HCT116 (cell line): Measurements from ENCODE around the gene CEP20. TPM values are rescaled to one million over a fixed set of nuclear protein-coding genes. Genes with fewer than 3 reads are reported as not detected.

Experiments
- ATAC-seq: fragments of 200-7000 bp; cut with Tn5 transposase; 2 replicates; pipeline ENCODE4 v1.9.1; 2020; ENCODE audit warnings: mild to moderate bottlenecking, moderate library complexity
- BruUV-seq: library from RNA; stranded (reverse); fragments of 400-500 nt; replicated peaks from 2 replicates; lab custom pipeline; 2021; lab: Mats Ljungman, UMichigan
- CTCF ChIA-PET: fragments of 300-600 bp; sonication (Branson Sonifier 250); formaldehyde crosslinking; loops from one replicate; lab custom pipeline; 2021; ENCODE audit warnings: antibody characterized with exemption; lab: Charles Lee
- POLR2A ChIA-PET: fragments of 300-600, 350-600 bp; sonication (Branson Sonifier 250); formaldehyde crosslinking; loops from one replicate; lab custom pipeline; 2021; ENCODE audit warnings: antibody characterized with exemption; lab: Charles Lee
- RAD21 ChIA-PET, 2 experiments: fragments of 300-600 bp; sonication (Branson Sonifier 250); formaldehyde crosslinking; loops; one replicate each; lab custom pipeline; 2023; ENCODE audit warnings: low total read pairs in 2 of 2; ENCODE audit not compliant: uncharacterized antibody in 2 of 2, unreplicated experiment in 2 of 2, low non-redundant PET in 1 of 2; lab: Charles Lee
- DNase-seq: peaks from one replicate; pipeline ENCODE4 v3.0.0-alpha.2; 2010; ENCODE audit warnings: low read depth, low spot score
- H2AFZ ChIP-seq: fragments of 200-600 bp; shearing (Covaris generic), sonication (generic); 2 replicates; pipeline ENCODE4 v1.6.1; 2017; ENCODE audit warnings: low read depth, mixed run types, mixed read lengths, antibody characterized with exemption, low read length; ENCODE audit not compliant: poor library complexity, severe bottlenecking
- H3K27ac ChIP-seq: 2 replicates; pipeline ENCODE4 v1.5.1; 2012; ENCODE audit warnings: low read depth, low read length
- H3K27me3 ChIP-seq: fragments of 200-600 bp; sonication (generic); 2 replicates; pipeline ENCODE4 v1.6.1; 2016; ENCODE audit warnings: mixed run types, low read length, mixed read lengths; ENCODE audit not compliant: insufficient read depth
- H3K36me3 ChIP-seq, 2 experiments: fragments of 200-500 bp in 1 of 2; fragments of 200-600 bp in 1 of 2; sonication (Bioruptor generic) in 1 of 2; sonication (generic) in 1 of 2; 2 replicates each; pipeline versions ENCODE4 v1.5.1 to v1.6.1; 2014 to 2016; ENCODE audit warnings: low read length in 2 of 2, inconsistent platforms in 1 of 2, mixed read lengths in 1 of 2, mixed run types in 1 of 2; ENCODE audit not compliant: insufficient read depth in 2 of 2, control insufficient read depth in 1 of 2
- H3K4me1 ChIP-seq, 2 experiments: fragments of 200-600 bp in 1 of 2; sonication (generic) in 1 of 2; 2 replicates each; pipeline versions ENCODE4 v1.5.1 to v1.6.1; 2012 to 2017; ENCODE audit warnings: low read length in 2 of 2, inconsistent platforms in 1 of 2, mild to moderate bottlenecking in 1 of 2, mixed read lengths in 1 of 2, mixed run types in 1 of 2, moderate library complexity in 1 of 2; ENCODE audit not compliant: insufficient read depth in 2 of 2, control insufficient read depth in 1 of 2
- H3K4me2 ChIP-seq: fragments of 200-600 bp; sonication (generic); 2 replicates; pipeline ENCODE4 v1.6.1; 2017; ENCODE audit warnings: mixed run types, low read length, mixed read lengths
- H3K4me3 ChIP-seq, 2 experiments: fragments of 200-600 bp in 1 of 2; sonication (generic) in 1 of 2; replicated peaks in 1 of 2; 2 replicates each; pipeline ENCODE4 v1.5.1; 2011 to 2016; ENCODE audit warnings: low read length in 2 of 2, control low read depth in 1 of 2, low read depth in 1 of 2, mild to moderate bottlenecking in 1 of 2, mixed read lengths in 1 of 2, mixed run types in 1 of 2
- H3K79me2 ChIP-seq: fragments of 200-600 bp; sonication (generic); 2 replicates; pipeline ENCODE4 v1.6.1; 2017; ENCODE audit warnings: mild to moderate bottlenecking, mixed run types, low read length, moderate library complexity, mixed read lengths; ENCODE audit not compliant: insufficient read depth
- H3K9ac ChIP-seq: fragments of 200-600 bp; sonication (generic); 2 replicates; pipeline ENCODE4 v1.6.1; 2016; ENCODE audit warnings: low read length, mixed read lengths
- H3K9me2 ChIP-seq: fragments of 200-600 bp; sonication (generic), shearing (Covaris generic); 2 replicates; pipeline ENCODE4 v1.6.1; 2017; ENCODE audit warnings: mixed run types, mild to moderate bottlenecking, moderate library complexity; ENCODE audit not compliant: insufficient read depth
- H3K9me3 ChIP-seq, 2 experiments: fragments of 200-500 bp in 1 of 2; fragments of 200-600 bp in 1 of 2; sonication (Bioruptor generic) in 1 of 2; sonication (generic) in 1 of 2; 2 replicates each; pipeline ENCODE4 v1.6.1; 2014 to 2017; ENCODE audit warnings: low read length in 2 of 2, mixed read lengths in 2 of 2, inconsistent platforms in 1 of 2, low read depth in 1 of 2, mild to moderate bottlenecking in 1 of 2, mixed run types in 1 of 2, moderate library complexity in 1 of 2; ENCODE audit not compliant: control insufficient read depth in 1 of 2, insufficient read depth in 1 of 2
- H4K20me1 ChIP-seq: fragments of 200-600 bp; sonication (generic), shearing (Covaris generic); 2 replicates; pipeline ENCODE4 v1.6.1; 2017; ENCODE audit warnings: mixed run types, mild to moderate bottlenecking, moderate library complexity; ENCODE audit not compliant: insufficient read depth
- CEBPB ChIP-seq: IDR thresholded peaks from 2 replicates; pipeline ENCODE4 v1.6.1; 2012; ENCODE audit warnings: low read depth
- ELF1 ChIP-seq: IDR thresholded peaks from 2 replicates; pipeline ENCODE4 v1.6.1; 2012; ENCODE audit warnings: low read depth, borderline replicate concordance
- FOSL1 ChIP-seq: IDR thresholded peaks from 2 replicates; pipeline ENCODE4 v1.6.1; 2012; ENCODE audit warnings: low read depth
- JUND ChIP-seq: IDR thresholded peaks from 2 replicates; pipeline ENCODE4 v1.6.1; 2012
- POLR2A ChIP-seq: IDR thresholded peaks from 2 replicates; pipeline ENCODE4 v1.7.0; 2011; ENCODE audit warnings: borderline replicate concordance; ENCODE audit not compliant: insufficient read depth, insufficient read length; ENCODE audit errors: extremely low read depth
- SIN3A ChIP-seq: IDR thresholded peaks from 2 replicates; pipeline ENCODE4 v1.6.1; 2012; ENCODE audit warnings: low read depth
- SP1 ChIP-seq: IDR thresholded peaks from 2 replicates; pipeline ENCODE4 v1.6.1; 2012; ENCODE audit warnings: low read depth
- TCF7L2 ChIP-seq: IDR thresholded peaks from 2 replicates; pipeline ENCODE4 v1.7.0; 2011; ENCODE audit warnings: borderline replicate concordance, inconsistent platforms; ENCODE audit not compliant: insufficient read depth, insufficient read length; ENCODE audit errors: extremely low read depth
- YY1 ChIP-seq: IDR thresholded peaks from 2 replicates; pipeline ENCODE4 v1.6.1; 2011; ENCODE audit warnings: low read length, low read depth, moderate library complexity, mild to moderate bottlenecking; ENCODE audit not compliant: insufficient replicate concordance; ENCODE audit errors: extremely low read depth
- ZFX ChIP-seq: fragments of 450-650 bp; IDR thresholded peaks from 2 replicates; pipeline ENCODE4 v1.6.1; 2017
- intact Hi-C: fragments of 100-400 bp; cut with micrococcal nuclease; formaldehyde crosslinking; loops from 2 replicates; pipeline ENCODE4 v1.10.0; 2022
- total RNA-seq: library from RNA; stranded (reverse); gene quantifications from one replicate; pipeline ENCODE4 v1.2.1, GENCODE V29; 2021; ENCODE audit not compliant: unreplicated experiment
- TF ChIP-seq, protein P1 (sequence below), 3 experiments: fragments of 200-600 bp in 1 of 3; sonication (generic) in 1 of 3; IDR thresholded peaks in 2 of 3; conservative IDR thresholded peaks in 1 of 3; 2 replicates each; pipeline ENCODE4 v1.5.1; 2012 to 2017; ENCODE audit warnings: low read depth in 2 of 3, low read length in 2 of 3, antibody characterized with exemption in 1 of 3, borderline replicate concordance in 1 of 3, control low read depth in 1 of 3, mild to moderate bottlenecking in 1 of 3, mixed read lengths in 1 of 3, mixed run types in 1 of 3, moderate library complexity in 1 of 3; ENCODE audit not compliant: insufficient read depth in 1 of 3
- TF ChIP-seq, protein P2 (sequence below): IDR thresholded peaks from 2 replicates; pipeline ENCODE4 v1.6.1; 2012
- TF ChIP-seq, protein P3 (sequence below): IDR thresholded peaks from 2 replicates; pipeline ENCODE4 v1.6.1; 2012

The CEP20 gene
- total RNA-seq, 1 experiment from 2014 or later: 67.7 TPM

DNA sequence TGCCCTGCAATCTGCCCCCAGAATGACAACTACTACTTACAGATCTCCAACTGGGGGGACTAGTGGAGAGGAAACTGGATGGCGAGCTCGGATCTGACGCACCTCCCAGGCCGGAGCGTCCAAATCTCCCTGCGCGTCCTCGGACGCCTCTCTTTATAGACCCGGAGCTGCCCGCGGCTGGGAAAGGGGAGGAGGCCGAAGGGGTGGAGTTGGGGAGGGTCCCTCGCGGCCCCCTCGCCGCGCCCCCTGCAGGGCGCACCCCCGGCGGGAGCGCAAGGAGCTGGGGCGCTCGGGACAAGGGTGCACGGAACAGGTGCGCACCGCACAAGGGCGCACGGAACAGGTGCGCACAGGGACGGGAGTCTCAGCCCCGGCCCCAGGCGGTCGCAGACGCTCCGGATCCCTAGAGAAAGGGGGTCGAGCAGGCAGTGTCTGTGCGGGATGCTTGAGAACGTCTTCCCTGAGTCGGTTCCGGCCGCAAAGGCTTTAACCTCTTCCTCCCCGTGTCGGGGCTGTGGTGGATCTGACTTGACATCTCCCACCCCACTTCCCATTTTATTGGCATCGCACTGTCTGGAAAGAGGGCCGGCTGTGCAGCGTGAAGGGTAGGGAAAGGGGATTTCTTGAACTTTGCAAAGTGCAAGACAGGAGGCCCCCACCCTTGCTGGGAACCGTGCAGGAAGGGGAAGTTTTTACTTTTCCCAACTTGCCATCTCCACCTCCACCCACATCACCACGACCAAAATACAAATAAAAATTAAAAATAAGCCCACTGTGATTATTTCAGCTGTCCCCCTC lies 31.3 kb downstream of the CEP20 start, which contains the start of gene MYH11:
Gene MYH11, minus strand, starts transcription at position 128 of the 798 bp plus-strand sequence. CDS start 18,776 bp downstream, outside the sequence.
- no peaks in the 10 kb centered on the region for H3K9me2 ChIP-seq
- H3K27me3 ChIP-seq: no peaks in the 10 kb centered on the region
- POLR2A ChIA-PET: no interaction called here
- intact Hi-C loops: no loop called here
- no peak within 1 kb of the TSS for H3K4me3 ChIP-seq
- no peak within 1 kb of the TSS for H2AFZ ChIP-seq
- CTCF ChIA-PET: no interaction called here
- no peaks in the 10 kb centered on the region for H4K20me1 ChIP-seq
- ATAC-seq (no peak), DNase-seq (no peak)
- H3K4me2 ChIP-seq: no peak within 1 kb of the TSS
- TF ChIP-seq SIN3A (no peak), FOSL1 (no peak), YY1 (no peak)
- TF ChIP-seq, protein P1, sequence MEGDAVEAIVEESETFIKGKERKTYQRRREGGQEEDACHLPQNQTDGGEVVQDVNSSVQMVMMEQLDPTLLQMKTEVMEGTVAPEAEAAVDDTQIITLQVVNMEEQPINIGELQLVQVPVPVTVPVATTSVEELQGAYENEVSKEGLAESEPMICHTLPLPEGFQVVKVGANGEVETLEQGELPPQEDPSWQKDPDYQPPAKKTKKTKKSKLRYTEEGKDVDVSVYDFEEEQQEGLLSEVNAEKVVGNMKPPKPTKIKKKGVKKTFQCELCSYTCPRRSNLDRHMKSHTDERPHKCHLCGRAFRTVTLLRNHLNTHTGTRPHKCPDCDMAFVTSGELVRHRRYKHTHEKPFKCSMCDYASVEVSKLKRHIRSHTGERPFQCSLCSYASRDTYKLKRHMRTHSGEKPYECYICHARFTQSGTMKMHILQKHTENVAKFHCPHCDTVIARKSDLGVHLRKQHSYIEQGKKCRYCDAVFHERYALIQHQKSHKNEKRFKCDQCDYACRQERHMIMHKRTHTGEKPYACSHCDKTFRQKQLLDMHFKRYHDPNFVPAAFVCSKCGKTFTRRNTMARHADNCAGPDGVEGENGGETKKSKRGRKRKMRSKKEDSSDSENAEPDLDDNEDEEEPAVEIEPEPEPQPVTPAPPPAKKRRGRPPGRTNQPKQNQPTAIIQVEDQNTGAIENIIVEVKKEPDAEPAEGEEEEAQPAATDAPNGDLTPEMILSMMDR (IDR thresholded peaks at IDR 0.05 in 2 of 3, conservative IDR thresholded peaks at IDR 0.05 in 1 of 3; ENCODE audit: borderline replicate concordance in 1 of 3, insufficient read depth in 1 of 3, low read depth in 2 of 3, low read length in 2 of 3): 0 out of 6 replicates have a peak, but pooled peaks of 1 of the 3 experiments have one; percentile 2
- H3K27ac ChIP-seq: no peak within 1 kb of the TSS
- no peaks in the 10 kb centered on the region for H3K36me3 ChIP-seq
- no peaks in the 10 kb centered on the region for H3K9me3 ChIP-seq
- H3K79me2 ChIP-seq: no peaks in the 10 kb centered on the region
- RAD21 ChIA-PET: no interaction called here
- BruUV-seq: no TSS peak
- H3K4me1 ChIP-seq: no peaks in the 10 kb centered on the region
- no peak within 1 kb of the TSS for H3K9ac ChIP-seq

DNA sequence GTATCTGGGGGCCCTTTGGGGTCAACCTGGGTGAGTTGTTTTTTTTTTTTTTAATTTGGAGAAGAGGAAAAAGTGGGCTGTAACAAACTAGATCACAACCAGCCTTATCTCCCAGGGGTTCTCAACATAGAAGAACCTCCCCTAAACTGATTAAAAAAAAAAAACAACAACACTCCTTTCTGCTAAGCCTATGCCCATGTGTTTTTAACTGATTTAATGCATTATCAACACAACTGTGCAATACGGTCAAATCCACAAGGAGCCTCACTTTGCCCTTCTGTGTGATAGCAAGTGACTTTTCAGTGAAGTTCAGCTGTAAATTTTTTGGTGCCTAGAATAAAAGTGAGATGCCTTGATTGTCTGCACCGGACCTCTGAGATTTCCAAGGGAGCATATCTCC lies 32.2 kb downstream of the CEP20 start:
- ChIA-PET POLR2A (no interaction called here), RAD21 (no interaction called here), CTCF (no interaction called here)
- no peak overlapping the region for H3K4me2 ChIP-seq
- intact Hi-C loops: no loop called here
- TF ChIP-seq ZFX (no peak), FOSL1 (no peak), ELF1 (no peak), SP1 (no peak), SIN3A (no peak), YY1 (no peak), TCF7L2 (no peak), JUND (no peak), CEBPB (no peak), POLR2A (no peak)
- TF ChIP-seq, protein P2, sequence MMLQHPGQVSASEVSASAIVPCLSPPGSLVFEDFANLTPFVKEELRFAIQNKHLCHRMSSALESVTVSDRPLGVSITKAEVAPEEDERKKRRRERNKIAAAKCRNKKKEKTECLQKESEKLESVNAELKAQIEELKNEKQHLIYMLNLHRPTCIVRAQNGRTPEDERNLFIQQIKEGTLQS: no peak
- TF ChIP-seq, protein P3, sequence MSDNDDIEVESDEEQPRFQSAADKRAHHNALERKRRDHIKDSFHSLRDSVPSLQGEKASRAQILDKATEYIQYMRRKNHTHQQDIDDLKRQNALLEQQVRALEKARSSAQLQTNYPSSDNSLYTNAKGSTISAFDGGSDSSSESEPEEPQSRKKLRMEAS: no peak
- H4K20me1 ChIP-seq: no peaks in the 10 kb centered on the region
- no peak overlapping the region for H3K27ac ChIP-seq
- no peak overlapping the region for H3K4me3 ChIP-seq
- no peaks in the 10 kb centered on the region for H3K79me2 ChIP-seq
- no peak for DNase-seq
- ATAC-seq: no peak
- no peaks in the 10 kb centered on the region for H3K27me3 ChIP-seq
- H3K36me3 ChIP-seq: no peaks in the 10 kb centered on the region
- H3K9me3 ChIP-seq: no peaks in the 10 kb centered on the region
- no peak overlapping the region for H3K9ac ChIP-seq
- no TSS peak for BruUV-seq
- no peaks in the 10 kb centered on the region for H3K9me2 ChIP-seq
- H3K4me1 ChIP-seq: no peaks in the 10 kb centered on the region
- H2AFZ ChIP-seq: no peak overlapping the region
